Activated B cell treated with CpG ODN at 0.5 μM for 24 hours (primary cell): ENCODE measurements around the gene PRDM2. TPM values are rescaled to one million over a fixed set of nuclear protein-coding genes. Genes with fewer than 3 reads are reported as not detected.
A peak's percentile ranks its signal among the peaks of the same experiment; 100 is the strongest.

Source experiments
- ATAC-seq: fragments of 200-7000 bp; cut with Tn5 transposase; one replicate; pipeline ENCODE4 v1.10.0; 2021; ENCODE audit warnings: low read depth, mild to moderate bottlenecking, moderate library complexity
- CTCF ChIA-PET: fragments of 350-600 bp; sonication (Branson Sonifier 250); formaldehyde crosslinking; loops from one replicate; lab custom pipeline; 2021; ENCODE audit warnings: antibody characterized with exemption; lab: Charles Lee
- POLR2A ChIA-PET: fragments of 350-600 bp; sonication (Branson Sonifier 250); formaldehyde crosslinking; loops from one replicate; lab custom pipeline; 2021; ENCODE audit warnings: antibody characterized with exemption; lab: Charles Lee
- DNase-seq: peaks from one replicate; pipeline ENCODE4 v3.0.0; 2022
- H3K27ac Mint-ChIP-seq: one replicate; pipeline ENCODE4 v1.8.0; 2020; ENCODE audit warnings: mixed read lengths
- H3K27me3 Mint-ChIP-seq: one replicate; pipeline ENCODE4 v1.8.0; 2021; ENCODE audit warnings: mixed read lengths
- H3K36me3 Mint-ChIP-seq: one replicate; pipeline ENCODE4 v1.8.0; 2021; ENCODE audit warnings: low read depth, mixed read lengths
- H3K4me1 Mint-ChIP-seq: one replicate; pipeline ENCODE4 v1.8.0; 2021; ENCODE audit warnings: mixed read lengths
- H3K4me3 Mint-ChIP-seq: one replicate; pipeline ENCODE4 v1.8.0; 2020; ENCODE audit warnings: mild to moderate bottlenecking, mixed read lengths
- H3K9me3 Mint-ChIP-seq: one replicate; pipeline ENCODE4 v1.8.0; 2020; ENCODE audit warnings: mixed read lengths
- intact Hi-C: fragments of 100-400 bp; cut with micrococcal nuclease; formaldehyde crosslinking; loops from one replicate; pipeline ENCODE4 v1.15.1; 2024
- total RNA-seq: library from RNA; stranded (reverse); gene quantifications from 2 replicates; pipeline ENCODE4 v1.2.3, GENCODE V29; 2022
- TF ChIP-seq, protein P1 (sequence below): fragments of 200-600 bp; IDR thresholded peaks from one replicate; pipeline ENCODE4 v1.8.0; 2022; ENCODE audit warnings: antibody characterized with exemption, mild to moderate bottlenecking

PRDM2 gene
- total RNA-seq, 1 donor from 2014 or later = 194 TPM

DNA sequence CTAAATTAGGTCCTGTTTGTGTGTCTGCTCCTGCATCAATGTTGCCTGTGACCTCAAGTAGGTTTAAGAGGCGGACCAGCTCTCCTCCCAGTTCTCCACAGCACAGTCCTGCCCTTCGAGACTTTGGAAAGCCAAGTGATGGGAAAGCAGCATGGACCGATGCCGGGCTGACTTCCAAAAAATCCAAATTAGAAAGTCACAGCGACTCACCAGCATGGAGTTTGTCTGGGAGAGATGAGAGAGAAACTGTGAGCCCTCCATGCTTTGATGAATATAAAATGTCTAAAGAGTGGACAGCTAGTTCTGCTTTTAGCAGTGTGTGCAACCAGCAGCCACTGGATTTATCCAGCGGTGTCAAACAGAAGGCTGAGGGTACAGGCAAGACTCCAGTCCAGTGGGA is 79.9 kb downstream of the PRDM2 start:
- ATAC-seq = no peak
- Mint-ChIP-seq H3K4me3 (no peak overlapping the region), H3K27ac (no peak overlapping the region), H3K36me3 (no peaks in the 10 kb centered on the region), H3K27me3 (no peaks in the 10 kb centered on the region), H3K9me3 (no peaks in the 10 kb centered on the region), H3K4me1 (peaks cover 29% of the 10 kb centered on the region)
- DNase-seq = no peak
- intact Hi-C loops = no loop called here
- CTCF ChIA-PET = no interaction called here
- POLR2A ChIA-PET = no interaction called here
- TF ChIP-seq, protein P1, sequence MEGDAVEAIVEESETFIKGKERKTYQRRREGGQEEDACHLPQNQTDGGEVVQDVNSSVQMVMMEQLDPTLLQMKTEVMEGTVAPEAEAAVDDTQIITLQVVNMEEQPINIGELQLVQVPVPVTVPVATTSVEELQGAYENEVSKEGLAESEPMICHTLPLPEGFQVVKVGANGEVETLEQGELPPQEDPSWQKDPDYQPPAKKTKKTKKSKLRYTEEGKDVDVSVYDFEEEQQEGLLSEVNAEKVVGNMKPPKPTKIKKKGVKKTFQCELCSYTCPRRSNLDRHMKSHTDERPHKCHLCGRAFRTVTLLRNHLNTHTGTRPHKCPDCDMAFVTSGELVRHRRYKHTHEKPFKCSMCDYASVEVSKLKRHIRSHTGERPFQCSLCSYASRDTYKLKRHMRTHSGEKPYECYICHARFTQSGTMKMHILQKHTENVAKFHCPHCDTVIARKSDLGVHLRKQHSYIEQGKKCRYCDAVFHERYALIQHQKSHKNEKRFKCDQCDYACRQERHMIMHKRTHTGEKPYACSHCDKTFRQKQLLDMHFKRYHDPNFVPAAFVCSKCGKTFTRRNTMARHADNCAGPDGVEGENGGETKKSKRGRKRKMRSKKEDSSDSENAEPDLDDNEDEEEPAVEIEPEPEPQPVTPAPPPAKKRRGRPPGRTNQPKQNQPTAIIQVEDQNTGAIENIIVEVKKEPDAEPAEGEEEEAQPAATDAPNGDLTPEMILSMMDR = no peak

DNA sequence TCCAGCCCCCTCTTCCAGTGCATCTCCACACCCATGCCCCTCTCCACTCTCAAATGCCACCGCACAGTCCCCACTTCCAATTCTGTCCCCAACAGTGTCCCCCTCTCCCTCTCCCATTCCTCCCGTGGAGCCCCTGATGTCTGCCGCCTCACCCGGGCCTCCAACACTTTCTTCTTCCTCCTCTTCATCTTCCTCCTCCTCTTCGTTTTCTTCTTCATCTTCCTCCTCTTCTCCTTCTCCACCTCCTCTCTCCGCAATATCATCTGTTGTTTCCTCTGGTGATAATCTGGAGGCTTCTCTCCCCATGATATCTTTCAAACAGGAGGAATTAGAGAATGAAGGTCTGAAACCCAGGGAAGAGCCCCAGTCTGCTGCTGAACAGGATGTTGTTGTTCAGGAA is 80.8 kb downstream of the PRDM2 start:
- TF ChIP-seq, protein P1 = no peak
- Mint-ChIP-seq H3K4me1 (peaks cover 29% of the 10 kb centered on the region), H3K36me3 (no peaks in the 10 kb centered on the region), H3K27me3 (no peaks in the 10 kb centered on the region), H3K4me3 (no peak overlapping the region), H3K9me3 (no peaks in the 10 kb centered on the region), H3K27ac (peak overlapping the region; percentile 50)
- CTCF ChIA-PET = no interaction called here
- ATAC-seq (no peak), DNase-seq (no peak)
- intact Hi-C loops = no loop called here
- POLR2A ChIA-PET = no interaction called here

DNA sequence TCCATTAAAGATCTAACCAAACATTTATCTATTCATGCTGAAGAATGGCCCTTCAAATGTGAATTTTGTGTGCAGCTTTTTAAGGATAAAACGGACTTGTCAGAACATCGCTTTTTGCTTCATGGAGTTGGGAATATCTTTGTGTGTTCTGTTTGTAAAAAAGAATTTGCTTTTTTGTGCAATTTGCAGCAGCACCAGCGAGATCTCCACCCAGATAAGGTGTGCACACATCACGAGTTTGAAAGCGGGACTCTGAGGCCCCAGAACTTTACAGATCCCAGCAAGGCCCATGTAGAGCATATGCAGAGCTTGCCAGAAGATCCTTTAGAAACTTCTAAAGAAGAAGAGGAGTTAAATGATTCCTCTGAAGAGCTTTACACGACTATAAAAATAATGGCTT is 81.2 kb downstream of the PRDM2 start:
- no peaks in the 10 kb centered on the region for H3K36me3 Mint-ChIP-seq
- ATAC-seq (no peak), DNase-seq (no peak)
- H3K4me1 Mint-ChIP-seq = peaks cover 29% of the 10 kb centered on the region
- intact Hi-C loops = no loop called here
- TF ChIP-seq, protein P1 = no peak
- ChIA-PET POLR2A (interaction anchor here (0.6 kb wide), 1 partner anchor 51 kb away, joined by 10 read pairs; no protein-coding TSS in a partner anchor), CTCF (interaction anchor here (1.2 kb wide), 1 partner anchor 26 kb away, joined by 3 read pairs; no protein-coding TSS in a partner anchor)
- H3K27me3 Mint-ChIP-seq = no peaks in the 10 kb centered on the region
- no peaks in the 10 kb centered on the region for H3K9me3 Mint-ChIP-seq
- H3K4me3 Mint-ChIP-seq = no peak overlapping the region
- no peak overlapping the region for H3K27ac Mint-ChIP-seq

DNA sequence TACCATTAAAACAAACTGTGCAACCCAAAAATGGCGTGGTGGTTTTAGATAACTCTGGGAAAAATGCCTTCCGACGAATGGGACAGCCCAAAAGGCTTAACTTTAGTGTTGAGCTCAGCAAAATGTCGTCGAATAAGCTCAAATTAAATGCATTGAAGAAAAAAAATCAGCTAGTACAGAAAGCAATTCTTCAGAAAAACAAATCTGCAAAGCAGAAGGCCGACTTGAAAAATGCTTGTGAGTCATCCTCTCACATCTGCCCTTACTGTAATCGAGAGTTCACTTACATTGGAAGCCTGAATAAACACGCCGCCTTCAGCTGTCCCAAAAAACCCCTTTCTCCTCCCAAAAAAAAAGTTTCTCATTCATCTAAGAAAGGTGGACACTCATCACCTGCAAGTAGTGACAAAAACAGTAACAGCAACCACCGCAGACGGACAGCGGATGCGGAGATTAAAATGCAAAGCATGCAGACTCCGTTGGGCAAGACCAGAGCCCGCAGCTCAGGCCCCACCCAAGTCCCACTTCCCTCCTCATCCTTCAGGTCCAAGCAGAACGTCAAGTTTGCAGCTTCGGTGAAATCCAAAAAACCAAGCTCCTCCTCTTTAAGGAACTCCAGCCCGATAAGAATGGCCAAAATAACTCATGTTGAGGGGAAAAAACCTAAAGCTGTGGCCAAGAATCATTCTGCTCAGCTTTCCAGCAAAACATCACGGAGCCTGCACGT is 82.1 kb downstream of the PRDM2 start:
- H3K36me3 Mint-ChIP-seq = no peaks in the 10 kb centered on the region
- intact Hi-C loops = no loop called here
- H3K4me1 Mint-ChIP-seq = peaks cover 29% of the 10 kb centered on the region
- H3K27me3 Mint-ChIP-seq = no peaks in the 10 kb centered on the region
- POLR2A ChIA-PET = interaction anchor here (0.5 to 1.4 kb wide), 7 partner anchors 11 to 350 kb away, joined by 3 to 10 read pairs (median 3); no protein-coding TSS in a partner anchor
- H3K27ac Mint-ChIP-seq = peak overlapping the region; percentile 69
- H3K9me3 Mint-ChIP-seq = no peaks in the 10 kb centered on the region
- CTCF ChIA-PET = interaction anchor here (1.2 kb wide), 1 partner anchor 25 kb away, joined by 3 read pairs; no protein-coding TSS in a partner anchor
- peak; percentile 21 for ATAC-seq
- DNase-seq = no peak
- peak overlapping the region; percentile 41 for H3K4me3 Mint-ChIP-seq
- TF ChIP-seq, protein P1 = no peak

DNA sequence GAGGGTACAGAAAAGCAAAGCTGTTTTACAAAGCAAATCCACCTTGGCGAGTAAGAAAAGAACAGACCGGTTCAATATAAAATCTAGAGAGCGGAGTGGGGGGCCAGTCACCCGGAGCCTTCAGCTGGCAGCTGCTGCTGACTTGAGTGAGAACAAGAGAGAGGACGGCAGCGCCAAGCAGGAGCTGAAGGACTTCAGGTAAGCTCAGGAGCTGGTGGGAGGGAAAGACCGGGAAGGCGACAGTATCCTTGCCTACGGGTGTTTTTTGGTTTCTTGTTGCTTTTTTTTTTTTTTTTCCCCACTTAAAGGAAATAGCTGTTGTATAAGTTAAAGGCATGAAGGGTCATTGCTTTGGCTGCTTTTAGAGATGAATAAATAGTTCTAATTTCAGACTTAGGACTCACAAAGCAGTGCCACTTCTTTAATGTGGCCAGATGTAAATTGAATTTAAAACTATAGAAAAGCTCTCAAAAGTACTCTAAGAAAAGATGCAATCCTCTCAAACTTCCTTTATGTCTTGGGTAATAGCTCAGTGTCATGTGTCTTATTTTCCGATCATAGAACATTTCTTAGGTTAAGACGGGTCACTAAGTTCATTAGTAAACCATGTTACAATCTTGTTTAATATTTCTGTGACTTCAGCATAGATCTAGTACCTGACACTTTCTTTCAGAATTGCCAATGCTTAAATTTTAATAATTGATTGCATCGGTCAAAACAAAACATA is 82.8 kb downstream of the PRDM2 start:
- CTCF ChIA-PET = interaction anchor here (0.9 to 1.5 kb wide), 3 partner anchors 9 to 24 kb away, joined by 3 read pairs; no protein-coding TSS in a partner anchor
- no peak for ATAC-seq
- peak overlapping the region; percentile 69 for H3K27ac Mint-ChIP-seq
- no peak for DNase-seq
- intact Hi-C loops = no loop called here
- POLR2A ChIA-PET = interaction anchor here (0.5 to 1.4 kb wide), 9 partner anchors 10 to 1976 kb away, joined by 3 to 4 read pairs (median 3); no protein-coding TSS in a partner anchor
- H3K27me3 Mint-ChIP-seq = no peaks in the 10 kb centered on the region
- H3K36me3 Mint-ChIP-seq = peaks cover 3% of the 10 kb centered on the region
- TF ChIP-seq, protein P1 = no peak
- H3K9me3 Mint-ChIP-seq = no peaks in the 10 kb centered on the region
- H3K4me1 Mint-ChIP-seq = peaks cover 26% of the 10 kb centered on the region
- H3K4me3 Mint-ChIP-seq = peak overlapping the region; percentile 41
